ENCODE data around the gene CTSV.
"Not testable (repeated sequence)": the region's sequence is repeated elsewhere in the genome, so short reads cannot be mapped to it uniquely, and the experiment has no call there.

GRCh38 chr9:96992303-96992702, 46.6 kb downstream of the CTSV start:
- TF ChIP-seq CTCF (conservative IDR thresholded peaks at IDR 0.05; ENCODE audit: low read depth, low read length); EZH2 (IDR thresholded peaks at IDR 0.05; ENCODE audit: borderline replicate concordance, low read depth, low read length, poor library complexity, severe bottlenecking): not testable (repeated sequence)

Measured in A673 (cell line).